Posterior cingulate gyrus (tissue), 11 donors: Measurements from ENCODE around the gene CDH4.

Experiments
- DNase-seq, 10 donors: peaks; one replicate each; pipeline versions ENCODE4 v3.0.0 to v3.0.0-alpha.2; 2020 to 2021; ENCODE audit warnings: mixed read lengths in 3 of 10
- intact Hi-C: fragments of 100-400 bp; cut with DNase I; formaldehyde crosslinking; loops from one replicate; pipeline ENCODE4 v1.15.1; 2023

The CDH4 gene

DNA sequence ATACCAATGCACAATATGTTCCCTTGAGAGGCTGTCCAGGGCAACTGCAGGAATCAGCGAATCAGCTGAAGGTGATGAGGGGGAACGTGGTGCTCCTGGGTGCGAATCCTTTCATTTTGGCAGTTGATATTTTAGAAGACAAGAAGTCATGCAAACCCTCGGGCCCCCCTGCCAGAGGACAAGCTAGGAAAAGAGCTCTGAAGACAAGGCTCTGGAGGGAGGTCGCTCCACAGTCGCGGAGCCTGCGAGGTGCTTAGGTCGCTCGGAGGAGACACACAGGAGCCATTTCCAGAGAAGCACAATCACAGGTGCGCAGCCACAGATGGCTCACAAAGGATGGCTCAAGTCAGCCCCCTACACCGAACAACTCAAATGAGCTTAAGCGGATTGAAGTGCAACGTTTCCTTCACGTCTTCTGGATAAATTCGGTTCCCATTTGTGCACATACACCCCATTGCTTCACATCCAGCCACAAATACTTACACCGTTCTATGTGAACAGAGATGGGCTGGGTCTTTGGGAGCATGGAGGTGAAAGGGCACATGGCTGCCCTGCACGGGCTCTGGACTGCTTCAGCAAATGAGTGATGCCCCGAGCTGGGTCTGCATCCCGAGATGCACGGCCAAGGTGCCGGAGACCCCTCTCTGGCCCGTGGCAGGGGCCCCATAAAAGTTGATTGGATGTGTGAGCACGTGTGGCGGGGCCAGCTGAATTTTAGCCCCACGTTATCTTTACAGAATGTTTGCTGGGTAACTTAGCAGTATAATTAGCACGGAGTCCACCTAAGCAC, 527.3 kb downstream of the CDH4 start:
- DNase-seq, result peak in 4 of 10 donors; percentile 19 to 80 (median 48)
- intact Hi-C loops, result no loop called here

DNA sequence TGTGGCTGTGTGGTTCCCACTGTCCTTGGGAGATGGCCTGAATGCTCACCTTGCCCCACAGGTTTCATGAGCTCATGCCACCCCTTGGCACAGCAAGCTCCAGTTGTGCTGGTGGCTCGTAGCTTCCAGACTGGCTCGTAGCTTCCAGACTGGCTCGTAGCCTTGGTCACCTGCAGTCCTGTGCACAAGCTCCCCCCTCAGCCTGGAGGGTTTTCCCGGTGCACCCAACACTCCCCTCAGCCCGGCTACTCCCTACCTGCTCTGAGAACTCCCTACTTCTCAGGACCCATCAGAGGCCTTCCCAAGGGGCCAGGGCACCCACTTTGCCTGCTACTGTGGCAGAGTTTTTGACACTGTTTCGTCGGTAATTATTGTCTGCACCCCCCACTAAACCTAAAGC, 528.0 kb downstream of the CDH4 start:
- intact Hi-C loops, result no loop called here
- peak in 3 of 10 donors; percentile 43 to 54 (median 44) for DNase-seq

DNA sequence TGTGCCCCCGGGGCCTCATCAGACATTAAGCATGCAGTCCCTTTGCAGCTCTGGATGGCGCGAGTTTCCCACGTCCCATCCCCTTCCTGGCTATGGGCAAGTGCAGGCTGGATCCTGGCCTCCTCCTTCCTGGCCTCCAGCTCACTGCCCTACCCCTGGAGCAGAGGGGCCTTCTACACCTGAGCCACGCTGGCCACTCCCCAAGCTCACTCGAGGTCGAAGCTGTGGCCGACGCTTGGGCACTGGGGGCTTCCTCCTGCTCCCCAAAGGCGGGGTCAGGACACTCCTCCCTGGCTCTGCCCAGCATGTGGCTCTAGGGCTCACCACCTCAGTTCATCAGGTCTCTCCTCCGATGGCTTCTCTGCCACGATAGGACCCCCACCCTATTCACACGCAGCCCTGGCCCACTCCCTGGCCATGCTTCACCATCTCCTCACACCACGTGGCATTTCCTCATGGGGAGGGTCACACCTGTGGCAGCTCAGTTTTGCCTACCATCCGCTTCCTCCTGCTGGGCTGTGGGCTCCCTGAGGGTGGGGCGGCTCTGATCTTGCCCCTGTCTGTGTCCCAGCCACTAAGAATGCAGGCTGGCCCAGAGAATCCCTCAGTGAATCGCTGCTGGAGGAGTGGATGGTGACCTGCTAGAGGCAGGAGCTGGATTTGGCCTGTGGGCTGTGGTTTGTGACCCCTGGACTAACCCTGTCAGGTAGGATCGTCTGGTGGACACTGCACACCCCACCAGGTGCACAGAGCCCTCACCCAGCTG, 532.9 kb downstream of the CDH4 start:
- DNase-seq, result peak in 4 of 10 donors; percentile 18 to 65 (median 48)
- intact Hi-C loops, result no loop called here

DNA sequence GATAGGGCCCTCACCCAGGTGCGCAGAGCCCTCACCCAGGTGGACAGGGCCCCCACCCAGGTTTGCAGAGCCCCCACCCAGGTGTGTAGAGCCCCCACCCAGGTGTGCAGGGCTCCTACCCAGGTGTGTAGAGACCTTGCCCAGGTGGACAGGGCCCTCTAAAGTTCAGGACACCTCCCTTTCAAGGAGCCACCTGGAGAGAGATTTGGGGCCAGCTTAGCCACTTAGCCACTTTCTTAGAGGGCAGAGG, 533.4 kb downstream of the CDH4 start:
- DNase-seq, result peak in 2 of 10 donors; percentile 17 to 43
- intact Hi-C loops, result no loop called here

DNA sequence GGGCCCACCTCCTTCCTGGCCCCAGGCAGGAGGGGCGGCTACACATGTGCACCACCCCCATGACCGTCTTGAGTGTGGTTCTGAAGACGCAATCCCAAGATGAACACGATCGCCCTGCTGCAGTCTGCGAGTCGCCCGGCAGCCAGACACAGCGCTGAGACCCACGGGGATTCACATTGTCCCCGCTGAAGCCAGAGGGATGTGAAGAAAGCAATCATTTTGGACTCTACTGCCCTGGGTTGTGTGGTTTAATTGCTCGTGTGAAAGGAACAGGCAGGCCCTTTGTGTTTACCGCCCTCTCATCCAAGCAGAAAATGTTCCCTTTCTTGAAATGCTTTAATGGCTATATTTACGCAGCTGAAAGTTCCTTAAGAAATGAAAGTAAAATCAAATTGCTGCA, 534.2 kb downstream of the CDH4 start:
- intact Hi-C loops, result no loop called here
- DNase-seq, result peak in 2 of 10 donors; percentile 47 to 79

DNA sequence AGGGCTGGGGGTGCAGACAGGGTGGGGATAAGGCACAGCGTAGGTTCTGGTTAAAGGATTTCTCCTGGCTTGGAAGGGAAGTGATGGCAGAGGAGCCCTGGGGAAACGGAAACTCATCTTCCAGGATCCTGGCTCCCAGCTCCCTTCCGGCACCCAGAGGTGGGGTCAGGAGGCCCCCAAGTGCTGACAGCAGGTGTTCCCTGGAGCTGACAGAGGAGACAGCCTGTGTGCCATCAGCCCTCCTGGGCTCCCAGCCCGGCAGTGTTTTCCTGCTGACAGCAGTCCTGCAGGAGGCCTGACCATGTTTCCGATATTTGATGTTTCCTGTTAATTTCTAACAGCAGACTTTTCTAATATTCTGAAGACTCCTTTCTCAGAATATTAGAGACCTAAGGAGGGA, 536.3 kb downstream of the CDH4 start:
- intact Hi-C loops, result no loop called here
- DNase-seq, result peak in 3 of 10 donors; percentile 45 to 65 (median 52)

DNA sequence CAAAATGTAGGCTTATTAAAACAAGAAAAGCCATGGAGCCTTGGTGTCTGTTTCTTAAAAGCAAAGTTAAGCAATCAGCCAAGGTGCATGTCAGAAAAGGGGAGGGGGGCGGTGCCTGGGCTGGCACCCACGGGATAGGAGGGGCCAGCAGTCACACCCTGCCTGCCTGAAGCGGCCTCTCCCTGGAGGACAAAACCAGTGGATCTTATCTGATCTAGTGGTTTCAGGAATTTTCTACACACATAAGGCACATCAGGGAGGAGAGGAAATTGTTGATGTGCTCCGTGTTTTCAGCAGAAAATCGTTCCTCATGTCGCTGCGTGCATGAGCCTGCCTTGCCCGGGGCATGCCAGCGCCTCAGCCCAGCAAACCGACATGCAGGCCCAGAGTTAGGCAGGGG, 537.3 kb downstream of the CDH4 start:
- DNase-seq, result peak in 3 of 10 donors; percentile 25 to 54 (median 26)
- intact Hi-C loops, result no loop called here

DNA sequence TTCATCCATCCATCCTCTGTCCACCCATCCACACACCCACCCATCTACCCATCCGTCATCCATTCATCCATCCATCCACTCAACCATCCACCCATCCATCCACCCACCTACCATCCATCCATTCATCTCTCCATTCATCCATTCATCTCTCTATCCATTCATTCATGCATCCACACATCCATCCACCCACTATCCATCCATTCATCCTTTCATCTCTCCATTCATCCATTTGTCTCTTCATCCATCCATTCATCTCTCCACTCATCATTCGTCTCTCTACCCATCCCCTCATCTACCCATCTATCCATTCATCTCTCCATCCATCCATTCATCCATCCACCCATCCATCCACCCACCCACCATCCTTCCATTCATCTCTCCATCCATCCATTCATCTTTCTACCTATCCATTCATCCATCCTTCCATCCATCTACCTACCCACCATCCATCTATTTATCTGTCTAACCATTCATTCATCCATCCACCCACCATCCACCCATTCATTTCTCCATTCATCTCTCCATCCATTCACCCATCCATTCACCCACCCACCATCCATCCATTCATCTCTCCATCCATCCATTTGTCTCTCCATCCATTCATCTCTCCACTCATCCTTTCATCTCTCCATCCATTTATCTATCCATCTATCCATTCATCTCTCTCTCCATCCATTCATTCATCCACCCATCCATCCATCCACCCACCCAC, 538.2 kb downstream of the CDH4 start:
- peak in 1 of 10 donors; percentile 1 for DNase-seq
- intact Hi-C loops, result no loop called here

DNA sequence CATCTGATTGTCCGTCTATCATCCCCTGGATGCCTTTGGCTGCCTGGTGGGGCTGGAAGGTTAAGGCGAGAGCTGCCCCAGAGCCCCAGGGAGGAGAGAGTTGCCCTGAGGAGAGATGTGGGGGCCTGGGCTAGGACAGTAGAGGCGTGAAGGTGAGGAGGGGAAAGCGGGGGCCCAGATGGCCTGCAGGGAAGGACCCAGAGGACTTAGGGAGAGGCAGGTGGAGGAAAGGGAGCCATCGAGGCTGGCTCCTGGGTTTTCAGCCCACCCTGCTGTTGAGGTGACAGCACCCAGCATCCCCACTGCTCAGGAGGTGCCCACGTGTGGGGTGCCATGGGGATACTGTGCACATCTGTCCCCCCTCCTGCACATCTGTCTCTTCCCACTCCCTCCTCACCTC, 539.9 kb downstream of the CDH4 start:
- peak in 2 of 10 donors; percentile 22 to 25 for DNase-seq
- intact Hi-C loops, result no loop called here

DNA sequence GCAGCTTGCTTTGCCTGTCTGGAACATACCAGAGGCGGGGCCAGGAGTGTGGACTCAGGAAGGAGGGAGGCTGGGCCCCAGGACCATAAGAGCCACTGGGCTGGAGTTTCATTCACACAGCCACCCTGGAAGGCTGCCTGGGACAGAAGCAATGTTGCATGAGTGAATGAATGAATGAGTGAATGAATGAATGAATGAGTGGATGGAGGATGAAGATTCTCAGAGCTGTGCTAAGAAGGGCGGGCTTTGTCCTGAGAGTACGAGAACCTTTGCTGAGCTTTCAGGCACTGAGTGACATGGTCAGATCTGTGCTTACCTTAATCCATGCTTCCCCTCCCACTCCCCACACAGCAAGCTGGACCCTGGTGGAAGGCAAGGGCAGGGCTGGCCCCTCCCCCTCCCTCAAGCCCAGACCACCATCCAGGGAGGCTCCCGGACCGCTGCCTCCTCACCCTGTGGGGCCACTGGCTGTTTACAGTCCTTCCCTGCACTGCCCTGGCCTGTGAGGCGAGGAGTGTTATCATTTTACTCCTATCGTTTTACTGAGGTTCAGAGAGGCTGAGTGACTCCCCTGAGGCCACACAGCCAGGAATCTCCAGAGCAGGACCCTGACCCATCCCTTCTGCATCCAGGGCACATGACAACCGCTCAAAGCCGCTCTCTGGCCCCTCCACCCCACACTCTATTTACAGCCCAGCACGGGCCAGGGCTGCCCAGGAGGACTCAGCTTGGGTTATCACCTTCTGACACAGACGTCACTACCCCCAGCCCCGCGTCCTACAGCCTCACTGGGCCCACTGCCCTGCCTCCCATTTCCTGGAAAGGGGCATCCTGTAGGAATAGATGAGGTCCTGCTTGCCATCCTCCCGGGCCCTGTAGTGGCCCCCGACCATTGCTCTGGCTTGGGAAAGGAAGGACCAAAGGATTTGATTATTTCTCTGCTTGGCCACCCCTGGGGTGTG, 543.9 kb downstream of the CDH4 start:
- DNase-seq, result peak in 3 of 10 donors; percentile 58 to 77 (median 64)
- intact Hi-C loops, result no loop called here

DNA sequence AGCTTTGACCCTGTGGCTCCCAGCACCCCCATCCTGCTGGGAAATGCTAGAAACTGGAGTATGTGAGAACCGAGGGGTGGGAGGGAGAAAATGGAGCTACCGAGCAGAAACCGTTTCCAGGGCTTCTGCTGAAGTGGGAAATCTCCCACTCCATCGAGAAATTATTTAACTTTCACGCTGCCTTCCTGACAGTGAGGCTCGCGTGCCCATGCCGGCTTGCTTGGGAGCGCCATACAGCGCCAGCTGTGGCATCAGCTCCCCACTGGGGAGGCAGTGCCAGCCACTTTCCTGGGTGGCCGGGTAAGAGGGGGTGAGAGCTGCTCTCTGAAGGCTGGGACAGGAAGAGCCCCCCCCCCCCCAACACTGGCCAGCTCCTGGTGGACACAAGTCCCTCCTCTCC, 544.7 kb downstream of the CDH4 start:
- intact Hi-C loops, result no loop called here
- peak in 2 of 10 donors; percentile 44 to 51 for DNase-seq

DNA sequence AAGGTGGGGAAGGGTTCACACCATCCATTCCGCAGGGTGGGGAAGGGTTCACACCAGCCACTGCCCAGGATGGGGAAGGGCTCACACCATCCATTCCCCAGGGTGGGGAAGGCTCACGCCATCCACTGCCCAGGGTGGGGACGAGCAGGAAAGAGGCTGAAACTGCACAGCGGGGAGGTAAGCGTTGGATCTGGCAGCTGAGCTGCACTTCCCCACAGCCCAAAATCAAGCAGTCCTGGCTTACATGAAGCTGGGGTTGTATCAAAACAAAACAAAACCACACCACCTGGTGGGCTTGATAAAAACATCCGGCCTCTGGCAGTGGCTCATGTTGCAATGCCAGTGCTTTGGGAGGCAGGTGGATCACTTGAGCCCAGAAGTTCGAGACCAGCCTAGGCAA, 545.1 kb downstream of the CDH4 start:
- peak in 4 of 10 donors; percentile 3 to 66 (median 37) for DNase-seq

DNA sequence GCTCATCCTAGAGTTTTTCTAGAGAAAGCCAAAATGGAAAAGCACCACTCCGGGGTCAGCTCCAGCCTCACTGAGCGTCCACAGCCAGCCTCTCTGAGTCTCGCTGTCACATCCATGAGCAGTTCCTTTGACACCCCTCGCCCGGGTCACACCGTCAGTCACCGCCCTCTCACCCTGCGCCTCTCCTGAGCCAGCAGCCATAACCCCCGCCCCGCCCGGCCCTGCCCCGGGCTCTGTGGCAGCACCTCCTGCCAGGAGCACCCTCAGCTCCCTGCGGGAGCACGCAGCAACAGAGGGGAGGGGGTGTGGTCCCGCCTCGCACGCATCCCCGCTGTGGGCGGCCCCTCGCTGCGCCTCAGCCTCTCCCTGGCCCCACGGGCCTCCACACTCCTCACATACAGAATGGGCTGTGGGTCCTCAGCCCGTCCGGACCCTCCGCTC, 545.9 kb downstream of the CDH4 start:
- intact Hi-C loops, result no loop called here
- peak in 3 of 10 donors; percentile 51 to 71 (median 68) for DNase-seq

More for the DNA sequence above, 545.1 kb downstream of the CDH4 start:
- intact Hi-C loops, result no loop called here

DNA sequence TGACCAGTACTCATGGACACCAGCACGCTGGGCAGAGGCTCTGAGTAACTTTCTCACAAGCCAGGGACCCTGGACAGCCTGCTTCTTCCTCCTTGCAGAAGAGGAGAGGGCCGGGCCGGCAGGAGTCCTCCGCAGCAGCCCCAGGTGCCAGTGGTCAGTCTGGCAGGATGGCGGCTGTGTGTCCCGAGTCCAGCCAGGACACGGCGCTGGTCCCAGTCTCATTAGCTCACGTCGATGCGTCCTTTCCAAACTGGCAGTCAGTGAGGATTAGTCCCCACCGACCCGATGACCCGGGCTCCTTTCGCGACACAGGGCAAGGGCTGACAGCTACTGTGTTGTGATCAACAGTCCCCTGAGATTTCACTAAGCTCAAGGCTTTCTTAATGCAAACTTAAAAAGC, 546.6 kb downstream of the CDH4 start:
- intact Hi-C loops, result no loop called here
- peak in 3 of 10 donors; percentile 61 to 82 (median 68) for DNase-seq

DNA sequence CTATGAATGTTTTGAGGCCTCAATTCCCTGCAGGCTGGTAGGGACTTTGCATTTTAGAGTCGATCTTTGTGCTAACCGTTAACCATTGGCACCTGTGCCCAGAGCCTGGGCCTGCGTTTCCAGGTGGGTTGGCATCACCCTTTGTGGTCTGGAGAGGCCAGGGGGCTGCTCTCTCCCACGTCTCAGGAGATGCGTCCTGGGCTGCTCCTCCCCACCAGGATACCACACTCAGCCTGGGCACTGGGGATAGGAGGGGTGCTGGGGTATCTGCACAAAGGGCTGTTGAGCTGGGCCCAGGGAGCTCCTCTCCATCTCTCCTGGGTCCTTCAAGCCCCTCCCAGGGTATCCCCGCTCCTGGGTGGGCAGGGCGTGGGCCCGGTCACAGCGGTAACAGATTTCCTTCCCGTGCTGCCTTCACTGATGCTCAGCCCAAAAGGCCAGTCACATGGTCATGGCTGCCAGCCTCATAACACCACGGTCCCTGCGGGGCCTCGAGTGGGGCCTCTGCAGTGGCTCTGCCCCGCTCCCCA, 547.4 kb downstream of the CDH4 start:
- peak in 3 of 10 donors; percentile 24 to 63 (median 44) for DNase-seq

DNA sequence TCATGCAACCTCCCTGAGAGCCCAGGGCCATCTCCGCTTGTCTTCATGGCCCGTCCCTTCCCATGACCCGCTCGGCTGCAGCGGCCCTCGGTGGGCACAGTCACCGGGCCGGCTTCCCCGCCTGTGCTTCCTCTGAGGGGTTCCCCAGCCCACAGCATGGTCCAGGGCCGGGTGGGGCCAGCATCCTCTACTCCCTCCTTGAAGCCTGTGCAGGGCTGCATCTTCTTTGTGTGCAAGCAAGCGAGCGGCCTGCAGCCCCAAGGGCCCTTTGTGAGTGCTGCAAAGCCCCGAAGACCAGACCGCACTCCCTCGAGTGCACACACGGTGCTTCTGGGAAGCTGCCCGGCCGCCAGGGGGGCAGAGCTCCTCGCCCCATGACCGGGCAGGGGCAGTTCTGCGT, 547.9 kb downstream of the CDH4 start:
- DNase-seq, result peak in 5 of 10 donors; percentile 4 to 80 (median 62)
- intact Hi-C loops, result no loop called here

More for the DNA sequence above, 547.4 kb downstream of the CDH4 start:
- intact Hi-C loops, result no loop called here

DNA sequence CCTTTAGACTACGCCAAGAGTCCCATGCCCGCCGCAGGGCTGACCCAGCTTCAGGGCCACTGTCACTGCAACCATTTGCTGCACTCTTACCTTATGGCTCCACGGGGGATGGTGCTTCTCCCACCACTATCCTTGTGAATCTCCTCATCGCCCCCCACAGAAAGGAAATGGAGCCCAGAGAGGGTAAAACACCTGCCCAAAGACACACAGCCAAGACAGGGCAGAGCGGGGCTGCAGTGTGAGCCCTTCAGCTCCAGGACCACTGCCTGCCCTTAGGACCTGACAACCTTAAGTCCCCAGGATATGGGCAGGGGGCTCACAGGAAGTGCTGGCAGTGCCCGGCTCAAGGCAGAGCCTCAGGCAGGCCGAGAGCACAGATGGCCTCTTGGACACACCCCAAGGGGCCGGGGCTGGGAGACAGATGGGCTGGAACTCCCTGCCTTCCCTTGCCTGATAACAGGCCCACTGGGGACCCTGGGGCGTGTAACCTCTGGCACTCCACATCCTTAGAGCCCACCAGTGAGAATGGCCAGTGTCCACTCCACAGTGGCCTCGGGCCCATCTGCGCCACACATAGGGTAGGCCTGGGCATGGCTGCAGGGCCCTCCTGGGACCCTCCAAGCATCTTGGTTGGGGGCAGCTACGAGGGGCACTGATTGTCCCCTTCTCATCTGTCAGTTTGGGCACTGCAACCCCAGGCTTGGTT, 548.5 kb downstream of the CDH4 start:
- intact Hi-C loops, result no loop called here
- peak in 5 of 10 donors; percentile 2 to 74 (median 22) for DNase-seq

DNA sequence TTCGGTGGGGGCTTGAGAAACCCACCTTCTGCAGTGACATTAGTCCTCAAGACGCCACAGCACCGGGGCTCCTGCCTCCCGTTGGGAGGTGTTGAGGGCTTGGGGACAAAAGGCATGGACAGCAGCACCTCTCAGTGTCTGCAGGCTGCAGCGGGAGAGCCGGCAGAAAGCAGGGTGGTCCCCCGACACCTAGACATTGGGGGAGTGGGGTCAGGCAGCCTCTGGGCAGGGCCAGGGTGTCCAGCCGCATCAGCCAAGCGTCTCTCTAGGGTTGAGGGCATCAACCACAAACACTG, 549.0 kb downstream of the CDH4 start:
- intact Hi-C loops, result no loop called here
- DNase-seq, result peak in 3 of 10 donors; percentile 42 to 56 (median 44)

DNA sequence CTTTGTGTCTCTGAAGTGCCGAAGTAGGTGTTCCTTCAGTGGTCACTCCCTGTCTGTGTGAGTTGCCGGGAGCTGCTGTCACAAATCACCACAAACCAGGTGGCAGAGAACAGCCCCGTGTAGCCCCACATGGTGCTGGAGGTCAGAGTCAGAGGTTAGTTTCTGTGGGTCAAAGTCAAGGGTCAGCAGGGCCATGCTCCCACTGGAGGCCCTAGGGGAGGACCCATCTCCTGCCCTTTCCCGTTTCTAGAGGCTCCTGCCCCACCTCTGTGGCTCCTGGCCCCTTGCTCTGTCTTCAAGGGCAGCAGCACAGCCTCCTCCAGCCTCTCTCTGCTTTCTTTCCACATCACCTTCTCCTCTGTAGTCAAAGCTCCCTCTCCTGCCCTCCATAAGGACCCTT, 549.4 kb downstream of the CDH4 start:
- peak in 4 of 10 donors; percentile 1 to 52 (median 32) for DNase-seq
- intact Hi-C loops, result no loop called here
